H1 (cell line): Measurements from ENCODE around the gene HIGD2A. TPM values are rescaled to one million over a fixed set of nuclear protein-coding genes. Genes with fewer than 3 reads are reported as not detected.

Experiments
- GTF2F1 ChIP-seq: IDR thresholded peaks from 2 replicates; pipeline ENCODE4 v1.6.1; 2012; ENCODE audit warnings: low read depth, low read length, improper control_type of control experiment, borderline replicate concordance
- NANOG ChIP-seq: IDR thresholded peaks from 2 replicates; pipeline ENCODE4 v1.6.1; 2011; ENCODE audit warnings: low read length, low read depth, mild to moderate bottlenecking, inconsistent platforms; ENCODE audit not compliant: insufficient read depth, poor library complexity, severe bottlenecking
- polyA plus RNA-seq, 7 experiments: library from polyadenylated mRNA; depleted of rRNA in 3 of 7; stranded (reverse) in 5 of 7; unstranded in 2 of 7; fragments of >200 nt in 5 of 7; fragments of 200-250 nt in 2 of 7; gene quantifications; 1 replicate in 5 of 7; 2 replicates in 1 of 7; 4 replicates in 1 of 7; pipeline versions ENCODE4 v1.2.1 to v1.2.3, GENCODE V29; 2011 to 2013; ENCODE audit warnings: missing spikeins in 2 of 7, mixed read lengths in 2 of 7
- total RNA-seq: library from RNA; stranded (reverse); fragmentation: NEBNext Ultra II Directional; extraction: Animal tissue kit (Norgen Biotek cat#: 25700); gene quantifications from 2 replicates; pipeline ENCODE4 v1.2.1, GENCODE V29; 2021

HIGD2A gene
- total and polyA plus RNA-seq, 2 of the 8 experiments (the other 6 are each of a cell fraction or from before 2014, with no cell fraction given), result 95.5 to 264 TPM

DNA sequence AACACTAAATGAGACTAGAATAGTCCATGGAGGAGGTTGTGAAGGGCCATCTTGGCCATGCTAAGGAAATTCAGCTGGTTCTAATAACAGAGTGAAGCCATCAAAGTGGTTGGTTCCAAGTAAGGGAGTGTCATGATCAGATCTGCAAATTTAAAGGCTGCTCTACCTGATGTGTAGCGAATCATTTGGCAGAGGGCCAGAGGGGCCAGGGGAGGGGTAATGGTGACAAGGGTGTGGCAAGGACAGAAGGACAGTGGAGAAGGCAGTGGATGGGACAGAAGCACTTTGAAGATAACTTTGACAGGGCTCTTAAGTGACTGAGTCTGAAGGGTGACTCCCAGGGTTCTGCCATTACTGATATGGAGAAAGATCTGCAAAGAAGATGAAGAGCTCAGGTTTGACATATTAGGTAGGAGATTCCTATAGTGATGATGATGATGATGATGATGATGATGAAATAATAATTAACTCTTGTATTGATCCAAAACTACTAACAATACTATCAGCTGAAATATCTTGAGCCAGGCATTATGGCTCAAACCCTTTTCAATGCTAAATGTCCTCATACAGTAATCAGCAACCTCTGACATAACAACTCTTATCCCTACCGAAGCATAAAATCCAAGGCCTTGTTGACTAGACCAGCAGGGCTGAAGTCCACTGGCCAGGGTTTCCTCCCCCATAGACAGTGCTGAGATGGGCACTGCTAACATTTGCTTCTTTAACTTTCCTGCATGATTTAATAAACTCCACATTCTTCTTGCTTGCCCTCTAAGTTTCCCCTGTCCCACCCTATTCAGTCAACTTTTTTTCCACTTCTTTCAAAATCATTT is 47.0 kb upstream of the HIGD2A start (continued):
- TF ChIP-seq NANOG (no peak), GTF2F1 (no peak)
